ENCODE results near the gene XIRP2.

The XIRP2 gene

GRCh38 chr2:167136879-167137596 lies 248.8 kb downstream of the XIRP2 start:
- DNase-seq, result peak; percentile 1

- no peak for DNase-seq
These were observed 252.1 kb downstream of the XIRP2 start for GRCh38 chr2:167140330-167140729.

- DNase-seq, result peak; percentile 37
These were observed 252.5 kb downstream of the XIRP2 start for GRCh38 chr2:167140767-167141166.

GRCh38 chr2:167142554-167142953 lies 254.3 kb downstream of the XIRP2 start:
- DNase-seq, result no peak

- no peak for DNase-seq
These were observed 256.1 kb downstream of the XIRP2 start for GRCh38 chr2:167144179-167144898.

- no peak for DNase-seq
These were observed 259.1 kb downstream of the XIRP2 start for GRCh38 chr2:167147271-167147941.

- DNase-seq, result no peak
These were observed 263.6 kb downstream of the XIRP2 start for GRCh38 chr2:167151894-167152293.

- DNase-seq, result no peak
These were observed 269.2 kb downstream of the XIRP2 start for GRCh38 chr2:167157523-167157922.

- no peak for DNase-seq
These were observed 288.9 kb downstream of the XIRP2 start for GRCh38 chr2:167177196-167177595.

- no peak for DNase-seq
These were observed 292.9 kb downstream of the XIRP2 start for GRCh38 chr2:167181134-167181533.

- DNase-seq, result no peak
These were observed 293.4 kb downstream of the XIRP2 start for GRCh38 chr2:167181688-167182087.

- DNase-seq, result no peak
These were observed 294.1 kb downstream of the XIRP2 start for GRCh38 chr2:167182403-167182802.

GRCh38 chr2:167183931-167184330 lies 295.7 kb downstream of the XIRP2 start:
- no peak for DNase-seq

- no peak for DNase-seq
These were observed 298.2 kb downstream of the XIRP2 start for GRCh38 chr2:167186465-167186864.

GRCh38 chr2:167187049-167187727 lies 298.9 kb downstream of the XIRP2 start:
- no peak for DNase-seq

GRCh38 chr2:167187978-167188967 lies 300.0 kb downstream of the XIRP2 start:
- no peak for DNase-seq

GRCh38 chr2:167190053-167190452 lies 301.8 kb downstream of the XIRP2 start:
- no peak for DNase-seq

GRCh38 chr2:167191588-167191987 lies 303.3 kb downstream of the XIRP2 start:
- no peak for DNase-seq

- no peak for DNase-seq
These were observed 304.6 kb downstream of the XIRP2 start for GRCh38 chr2:167192833-167193232.

GRCh38 chr2:167196461-167197252 lies 308.4 kb downstream of the XIRP2 start:
- peak; percentile 54 for DNase-seq

GRCh38 chr2:167198009-167198408 lies 309.7 kb downstream of the XIRP2 start:
- DNase-seq, result peak; percentile 37
